BE2C (cell line): Measurements from ENCODE around the gene ZFP64.

Experiments
- DNase-seq: peaks from one replicate; pipeline ENCODE4 v3.0.0-alpha.2; 2020
- H3K27me3 ChIP-seq: fragments of 250-450 bp; sonication (Bioruptor Pico); 2 replicates; pipeline ENCODE4 v1.5.1; 2020; ENCODE audit warnings: mild to moderate bottlenecking
- H3K36me3 ChIP-seq: fragments of 250-450 bp; sonication (Bioruptor Pico); 2 replicates; pipeline ENCODE4 v1.5.1; 2020; ENCODE audit warnings: mild to moderate bottlenecking
- H3K4me1 ChIP-seq: fragments of 250-450 bp; sonication (Bioruptor Pico); 2 replicates; pipeline ENCODE4 v1.5.1; 2020
- H3K4me3 ChIP-seq: 2 replicates; pipeline ENCODE4 v1.5.1; 2011; ENCODE audit warnings: low read depth, low read length
- H3K9me3 ChIP-seq: fragments of 250-450 bp; sonication (Bioruptor Pico); 2 replicates; pipeline ENCODE4 v1.5.1; 2020
- CTCF ChIP-seq: IDR thresholded peaks from 2 replicates; pipeline ENCODE4 v1.5.1; 2012; ENCODE audit warnings: mild to moderate bottlenecking, low read depth, low read length

The ZFP64 gene

GRCh38 chr20:52179331-52180179, 12.0 kb downstream of the ZFP64 start:
- Histone ChIP-seq H3K27me3 (no peaks in the 10 kb centered on the region), H3K9me3 (no peaks in the 10 kb centered on the region), H3K4me3 (no peak overlapping the region), H3K4me1 (no peaks in the 10 kb centered on the region), H3K36me3 (peaks cover 20% of the 10 kb centered on the region)
- no peak for DNase-seq
- TF ChIP-seq CTCF: no peak

GRCh38 chr20:52178691-52179090, 12.9 kb downstream of the ZFP64 start:
- H3K4me1 ChIP-seq: no peaks in the 10 kb centered on the region
- no peak for TF ChIP-seq CTCF
- no peak overlapping the region for H3K4me3 ChIP-seq
- H3K9me3 ChIP-seq: no peaks in the 10 kb centered on the region
- peaks cover 19% of the 10 kb centered on the region for H3K36me3 ChIP-seq
- DNase-seq: no peak
- H3K27me3 ChIP-seq: no peaks in the 10 kb centered on the region

- TF ChIP-seq CTCF: no peak
- Histone ChIP-seq H3K4me1 (no peaks in the 10 kb centered on the region), H3K9me3 (no peaks in the 10 kb centered on the region), H3K36me3 (peaks cover 7% of the 10 kb centered on the region; the same call in 1 of the 2 replicates), H3K4me3 (no peak overlapping the region), H3K27me3 (no peaks in the 10 kb centered on the region)
- no peak for DNase-seq
Measured at GRCh38 chr20:52175840-52176239, 15.7 kb downstream of the ZFP64 start.

- H3K9me3 ChIP-seq: no peaks in the 10 kb centered on the region
- H3K4me3 ChIP-seq: no peak overlapping the region
- no peak for TF ChIP-seq CTCF
- no peak for DNase-seq
- no peaks in the 10 kb centered on the region for H3K4me1 ChIP-seq
- no peaks in the 10 kb centered on the region for H3K27me3 ChIP-seq
- peaks cover 14% of the 10 kb centered on the region for H3K36me3 ChIP-seq
Measured at GRCh38 chr20:52172392-52173047, 19.1 kb downstream of the ZFP64 start.

GRCh38 chr20:52171025-52171424, 20.6 kb downstream of the ZFP64 start:
- DNase-seq: no peak
- no peak for TF ChIP-seq CTCF
- no peak overlapping the region for H3K4me3 ChIP-seq
- H3K36me3 ChIP-seq: peaks cover 14% of the 10 kb centered on the region
- no peaks in the 10 kb centered on the region for H3K27me3 ChIP-seq
- no peaks in the 10 kb centered on the region for H3K9me3 ChIP-seq
- no peaks in the 10 kb centered on the region for H3K4me1 ChIP-seq

- Histone ChIP-seq H3K27me3 (no peaks in the 10 kb centered on the region), H3K9me3 (no peaks in the 10 kb centered on the region), H3K36me3 (peaks cover 21% of the 10 kb centered on the region), H3K4me3 (no peak overlapping the region), H3K4me1 (no peaks in the 10 kb centered on the region)
- no peak for TF ChIP-seq CTCF
- no peak for DNase-seq
Measured at GRCh38 chr20:52168116-52168515, 23.5 kb downstream of the ZFP64 start.
